Spleen (tissue), 7 donors: ENCODE results near the gene PTGER2.

Source experiments
- POLR2A ChIP-seq, 3 donors: fragments of 450-650 bp; IDR thresholded peaks; one replicate each; pipeline ENCODE4 v1.5.1; 2017; ENCODE audit warnings: antibody characterized with exemption in 3 of 3, mild to moderate bottlenecking in 1 of 3
- POLR2AphosphoS5 ChIP-seq, 3 donors: sonication (generic); formaldehyde crosslinking; IDR thresholded peaks; one replicate each; pipeline ENCODE4 v1.5.1; 2017; ENCODE audit warnings: antibody characterized with exemption in 3 of 3
- TF ChIP-seq, protein P1 (sequence below), 11 experiments: fragments of 200-600 bp in 7 of 11; fragments of 450-650 bp in 4 of 11; sonication (generic) in 4 of 11; IDR thresholded peaks in 8 of 11; conservative IDR thresholded peaks in 3 of 11; 1 replicate in 7 of 11; 2 replicates in 4 of 11; pipeline versions ENCODE4 v1.4.0 to v1.8.0; 2016 to 2021; ENCODE audit warnings: antibody characterized with exemption in 11 of 11, inconsistent platforms in 4 of 11, mild to moderate bottlenecking in 1 of 11
- donor health status: DM: no; HTN: no; CAD: no; lungs with moderate emphysema.
- donor health status: DM: no; HTN: no; CAD: no.
- donor health status: DM: no; HTN: no; CAD: no.

DNA sequence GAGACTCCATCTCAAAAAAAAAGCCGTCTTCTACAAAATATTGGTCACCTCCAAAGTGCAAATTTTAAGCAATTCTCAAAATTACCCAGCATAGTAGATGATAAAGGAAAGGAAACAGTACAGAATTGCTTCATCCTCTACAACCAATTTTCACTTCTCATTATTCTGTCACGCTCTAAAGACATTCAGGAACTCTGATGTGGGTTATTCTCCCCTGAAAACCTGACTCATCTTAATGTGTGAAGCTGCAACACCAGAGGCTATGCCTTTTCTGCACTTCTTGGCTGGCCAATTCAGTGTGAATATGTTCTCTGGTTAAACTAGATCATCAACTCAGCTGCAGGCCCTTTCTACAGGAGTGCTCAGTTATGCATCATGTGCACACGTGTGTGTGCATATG lies 11.0 kb downstream of the PTGER2 start:
- TF ChIP-seq, protein P1, sequence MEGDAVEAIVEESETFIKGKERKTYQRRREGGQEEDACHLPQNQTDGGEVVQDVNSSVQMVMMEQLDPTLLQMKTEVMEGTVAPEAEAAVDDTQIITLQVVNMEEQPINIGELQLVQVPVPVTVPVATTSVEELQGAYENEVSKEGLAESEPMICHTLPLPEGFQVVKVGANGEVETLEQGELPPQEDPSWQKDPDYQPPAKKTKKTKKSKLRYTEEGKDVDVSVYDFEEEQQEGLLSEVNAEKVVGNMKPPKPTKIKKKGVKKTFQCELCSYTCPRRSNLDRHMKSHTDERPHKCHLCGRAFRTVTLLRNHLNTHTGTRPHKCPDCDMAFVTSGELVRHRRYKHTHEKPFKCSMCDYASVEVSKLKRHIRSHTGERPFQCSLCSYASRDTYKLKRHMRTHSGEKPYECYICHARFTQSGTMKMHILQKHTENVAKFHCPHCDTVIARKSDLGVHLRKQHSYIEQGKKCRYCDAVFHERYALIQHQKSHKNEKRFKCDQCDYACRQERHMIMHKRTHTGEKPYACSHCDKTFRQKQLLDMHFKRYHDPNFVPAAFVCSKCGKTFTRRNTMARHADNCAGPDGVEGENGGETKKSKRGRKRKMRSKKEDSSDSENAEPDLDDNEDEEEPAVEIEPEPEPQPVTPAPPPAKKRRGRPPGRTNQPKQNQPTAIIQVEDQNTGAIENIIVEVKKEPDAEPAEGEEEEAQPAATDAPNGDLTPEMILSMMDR (IDR thresholded peaks at IDR 0.05 in 8 of 11, conservative IDR thresholded peaks at IDR 0.05 in 3 of 11), result no peak
- TF ChIP-seq POLR2A (IDR thresholded peaks at IDR 0.05) (no peak), POLR2AphosphoS5 (IDR thresholded peaks at IDR 0.05) (peak in 1 of 3 donors; percentile 58)
